A673 (cell line): ENCODE results near the gene ADARB2. TPM values are rescaled to one million over a fixed set of nuclear protein-coding genes. Genes with fewer than 3 reads are reported as not detected.

Experiments
- BruUV-seq: library from RNA; stranded (reverse); fragments of 400-500 nt; replicated peaks from 2 replicates; lab custom pipeline; 2021; lab: Mats Ljungman, UMichigan
- CTCF ChIA-PET: fragments of 300-600 bp; sonication (Branson Sonifier 250); formaldehyde crosslinking; loops from one replicate; lab custom pipeline; 2022; ENCODE audit warnings: antibody characterized with exemption; lab: Charles Lee
- POLR2A ChIA-PET: fragments of 300-600 bp; sonication (Branson Sonifier 250); formaldehyde crosslinking; loops from one replicate; lab custom pipeline; 2022; ENCODE audit warnings: antibody characterized with exemption; ENCODE audit not compliant: low non-redundant PET; lab: Charles Lee
- DNase-seq: peaks from one replicate; pipeline ENCODE4 v3.0.0-alpha.2; 2015; ENCODE audit warnings: low spot score
- H3K27ac ChIP-seq: fragments of 200-600 bp; sonication (generic); 2 replicates; pipeline ENCODE4 v1.5.1; 2016; ENCODE audit warnings: mixed run types, low read depth, mild to moderate bottlenecking, mixed read lengths, antibody characterized with exemption, low read length; ENCODE audit not compliant: poor library complexity, severe bottlenecking
- H3K27me3 ChIP-seq: fragments of 200-600 bp; sonication (generic); replicated peaks from 2 replicates; pipeline ENCODE4 v1.6.1; 2017; ENCODE audit warnings: mixed run types, low read depth, mild to moderate bottlenecking, mixed read lengths, antibody characterized with exemption, low read length; ENCODE audit not compliant: insufficient read depth, poor library complexity
- H3K36me3 ChIP-seq: fragments of 200-600 bp; sonication (generic); 2 replicates; pipeline ENCODE4 v1.6.1; 2016; ENCODE audit warnings: mixed run types, mild to moderate bottlenecking, mixed read lengths, antibody characterized with exemption, low read length; ENCODE audit not compliant: insufficient read depth, poor library complexity, severe bottlenecking
- H3K4me1 ChIP-seq: fragments of 200-600 bp; sonication (generic); 2 replicates; pipeline ENCODE4 v1.6.1; 2017; ENCODE audit warnings: mixed run types, mild to moderate bottlenecking, mixed read lengths, antibody characterized with exemption, low read length; ENCODE audit not compliant: insufficient read depth, poor library complexity, severe bottlenecking
- H3K4me3 ChIP-seq: fragments of 200-600 bp; sonication (generic); 2 replicates; pipeline ENCODE4 v1.5.1; 2016; ENCODE audit warnings: low read depth, mixed run types, mild to moderate bottlenecking, mixed read lengths, low read length; ENCODE audit not compliant: poor library complexity, severe bottlenecking
- H3K9me3 ChIP-seq: fragments of 200-600 bp; sonication (generic); 2 replicates; pipeline ENCODE4 v1.6.1; 2016; ENCODE audit warnings: mixed run types, low read depth, mild to moderate bottlenecking, mixed read lengths, antibody characterized with exemption, low read length; ENCODE audit not compliant: poor library complexity, severe bottlenecking
- EZH2 ChIP-seq: fragments of 200-600 bp; sonication (generic); IDR thresholded peaks from 2 replicates; pipeline ENCODE4 v1.6.1; 2017; ENCODE audit warnings: borderline replicate concordance, low read depth, mild to moderate bottlenecking, mixed read lengths, antibody characterized with exemption, low read length; ENCODE audit not compliant: poor library complexity, severe bottlenecking
- intact Hi-C: fragments of 100-400 bp; cut with micrococcal nuclease; formaldehyde crosslinking; loops from one replicate; pipeline ENCODE4 v1.10.0; 2022; ENCODE audit not compliant: unreplicated experiment
- total RNA-seq: library from RNA; stranded (reverse); gene quantifications from 2 replicates; pipeline ENCODE4 v1.2.3, GENCODE V29; 2021
- TF ChIP-seq, protein P1 (sequence below): fragments of 300-800, 200-600 bp; sonication (generic); conservative IDR thresholded peaks from 2 replicates; pipeline ENCODE4 v1.5.1; 2017; ENCODE audit warnings: low read depth, mild to moderate bottlenecking, antibody characterized with exemption, low read length, moderate library complexity, mixed read lengths

Gene ADARB2
- total RNA-seq, 1 experiment from 2014 or later: not detected

GRCh38 chr10:1242975-1243374 is 494.4 kb downstream of the ADARB2 start:
- no peaks in the 10 kb centered on the region for H3K9me3 ChIP-seq
- H3K27ac ChIP-seq: no peak overlapping the region
- no peaks in the 10 kb centered on the region for H3K36me3 ChIP-seq
- no peak overlapping the region for H3K4me3 ChIP-seq
- ChIA-PET POLR2A (no interaction called here), CTCF (no interaction called here)
- peaks cover 36% of the 10 kb centered on the region for H3K27me3 ChIP-seq
- H3K4me1 ChIP-seq: no peaks in the 10 kb centered on the region
- DNase-seq: no peak
- intact Hi-C loops: no loop called here
- TF ChIP-seq EZH2: no peak
- TF ChIP-seq, protein P1, sequence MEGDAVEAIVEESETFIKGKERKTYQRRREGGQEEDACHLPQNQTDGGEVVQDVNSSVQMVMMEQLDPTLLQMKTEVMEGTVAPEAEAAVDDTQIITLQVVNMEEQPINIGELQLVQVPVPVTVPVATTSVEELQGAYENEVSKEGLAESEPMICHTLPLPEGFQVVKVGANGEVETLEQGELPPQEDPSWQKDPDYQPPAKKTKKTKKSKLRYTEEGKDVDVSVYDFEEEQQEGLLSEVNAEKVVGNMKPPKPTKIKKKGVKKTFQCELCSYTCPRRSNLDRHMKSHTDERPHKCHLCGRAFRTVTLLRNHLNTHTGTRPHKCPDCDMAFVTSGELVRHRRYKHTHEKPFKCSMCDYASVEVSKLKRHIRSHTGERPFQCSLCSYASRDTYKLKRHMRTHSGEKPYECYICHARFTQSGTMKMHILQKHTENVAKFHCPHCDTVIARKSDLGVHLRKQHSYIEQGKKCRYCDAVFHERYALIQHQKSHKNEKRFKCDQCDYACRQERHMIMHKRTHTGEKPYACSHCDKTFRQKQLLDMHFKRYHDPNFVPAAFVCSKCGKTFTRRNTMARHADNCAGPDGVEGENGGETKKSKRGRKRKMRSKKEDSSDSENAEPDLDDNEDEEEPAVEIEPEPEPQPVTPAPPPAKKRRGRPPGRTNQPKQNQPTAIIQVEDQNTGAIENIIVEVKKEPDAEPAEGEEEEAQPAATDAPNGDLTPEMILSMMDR: no peak
- BruUV-seq: no TSS peak

DNA sequence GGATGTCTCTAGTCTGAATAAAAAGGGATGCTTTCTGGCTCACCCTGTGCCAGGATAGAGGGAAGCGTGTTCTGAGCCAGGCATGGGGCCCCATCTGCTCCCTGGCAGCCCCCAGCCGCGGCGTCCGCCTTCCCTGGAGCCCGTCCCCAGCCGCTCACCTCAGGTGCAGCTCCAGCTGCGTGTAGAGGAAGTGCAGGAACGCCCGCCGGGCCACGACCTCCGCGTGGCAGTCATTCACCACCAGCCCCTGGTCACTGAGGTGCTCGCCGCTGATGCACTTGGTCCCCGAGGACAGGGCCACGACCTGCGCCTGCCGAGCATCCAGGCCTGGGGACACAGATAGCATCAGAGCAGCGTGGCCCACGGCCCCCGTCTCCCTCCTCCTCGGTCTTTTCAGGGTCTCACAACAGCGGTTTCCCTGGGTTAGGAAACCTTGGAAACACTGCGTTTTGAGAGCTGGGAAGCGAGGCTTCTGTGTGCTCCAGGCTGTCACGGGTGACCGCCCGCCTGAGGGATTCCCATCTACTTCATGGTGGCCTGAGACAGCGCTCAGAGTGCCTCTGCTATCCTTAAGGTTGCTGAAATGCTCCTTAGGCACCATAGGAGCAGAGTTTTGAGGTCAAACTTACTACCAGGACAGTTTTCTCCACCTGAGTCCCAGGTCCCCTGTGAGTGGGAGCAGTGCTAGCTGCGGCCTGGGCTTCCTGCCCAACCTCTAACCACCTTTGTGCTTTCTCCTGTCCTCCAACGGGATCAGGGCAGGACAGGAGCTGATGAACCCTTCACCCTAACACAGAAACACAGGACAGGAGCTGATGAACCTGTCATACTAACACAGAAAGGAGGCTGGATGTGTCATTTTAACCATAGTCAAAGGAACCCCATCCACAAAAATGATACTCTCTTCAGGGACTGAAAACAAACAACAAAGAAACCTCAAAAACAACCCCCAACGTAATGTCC is 495.1 kb downstream of the ADARB2 start:
- Histone ChIP-seq H3K27me3 (peaks cover 29% of the 10 kb centered on the region), H3K4me1 (no peaks in the 10 kb centered on the region), H3K27ac (no peak overlapping the region), H3K4me3 (no peak overlapping the region), H3K36me3 (no peaks in the 10 kb centered on the region), H3K9me3 (no peaks in the 10 kb centered on the region)
- no peak for DNase-seq
- no peak for TF ChIP-seq EZH2
- TF ChIP-seq, protein P1: no peak
- no TSS peak for BruUV-seq
- ChIA-PET CTCF (no interaction called here), POLR2A (no interaction called here)
- intact Hi-C loops: no loop called here

- no peak for TF ChIP-seq EZH2
- TF ChIP-seq, protein P1: no peak
- Histone ChIP-seq H3K27me3 (peaks cover 29% of the 10 kb centered on the region), H3K27ac (no peak overlapping the region), H3K4me1 (no peaks in the 10 kb centered on the region), H3K4me3 (no peak overlapping the region), H3K9me3 (no peaks in the 10 kb centered on the region), H3K36me3 (no peaks in the 10 kb centered on the region)
- intact Hi-C loops: no loop called here
- ChIA-PET POLR2A (no interaction called here), CTCF (no interaction called here)
- no peak for DNase-seq
- BruUV-seq: no TSS peak
These were observed 495.9 kb downstream of the ADARB2 start for GRCh38 chr10:1241322-1241890.
